IMR-90 (cell line): Measurements from ENCODE around the gene FAM53B. TPM values are rescaled to one million over a fixed set of nuclear protein-coding genes. Genes with fewer than 3 reads are reported as not detected.

Source experiments
- ATAC-seq: fragments of 200-7000 bp; cut with Tn5 transposase; 2 replicates; pipeline ENCODE4 v1.9.1; 2020; ENCODE audit warnings: low read depth, mild to moderate bottlenecking, moderate library complexity
- BruUV-seq: library from RNA; stranded (reverse); fragments of 400-500 nt; replicated peaks from 2 replicates; lab custom pipeline; 2021; lab: Mats Ljungman, UMichigan
- CTCF ChIA-PET: fragments of 300-600 bp; formaldehyde crosslinking; extraction: SDS; loops from one replicate; lab custom pipeline; 2021; ENCODE audit warnings: antibody characterized with exemption; lab: Yijun Ruan, JAX
- POLR2A ChIA-PET: fragments of 300-600 bp; sonication (Branson Sonifier 250); formaldehyde crosslinking; loops from one replicate; lab custom pipeline; 2022; ENCODE audit warnings: antibody characterized with exemption; ENCODE audit not compliant: unreplicated experiment; lab: Charles Lee
- DNase-seq: peaks from one replicate; pipeline ENCODE4 v3.0.0; 2013
- H2AFZ ChIP-seq: replicated peaks from 2 replicates; pipeline ENCODE3; 2013; ENCODE audit warnings: low read length, mild to moderate bottlenecking; ENCODE audit not compliant: poor library complexity
- H2AK5ac ChIP-seq: 2 replicates; pipeline ENCODE4 v1.6.1; 2013; ENCODE audit warnings: low read depth, low read length, inconsistent platforms
- H2AK9ac ChIP-seq: replicated peaks from 2 replicates; pipeline ENCODE3; 2013; ENCODE audit warnings: mild to moderate bottlenecking, low read depth, low read length, moderate library complexity; ENCODE audit not compliant: poor library complexity
- H2BK120ac ChIP-seq: 2 replicates; pipeline ENCODE4 v1.6.1; 2013; ENCODE audit warnings: low read depth, low read length, inconsistent platforms
- H2BK15ac ChIP-seq: 3 replicates; pipeline ENCODE4 v1.6.1; 2013; ENCODE audit warnings: low read depth, low read length, inconsistent platforms
- H2BK20ac ChIP-seq: 2 replicates; pipeline ENCODE4 v1.6.1; 2013; ENCODE audit warnings: low read depth, mild to moderate bottlenecking, inconsistent platforms, low read length, moderate library complexity
- H2BK5ac ChIP-seq: 2 replicates; pipeline ENCODE4 v1.6.1; 2013; ENCODE audit warnings: mild to moderate bottlenecking, low read depth, low read length, inconsistent platforms; ENCODE audit not compliant: poor library complexity, severe bottlenecking
- H3K14ac ChIP-seq: replicated peaks from 2 replicates; pipeline ENCODE4 v1.6.1; 2013; ENCODE audit warnings: low read depth, low read length, inconsistent platforms
- H3K18ac ChIP-seq: 2 replicates; pipeline ENCODE4 v1.6.1; 2013; ENCODE audit warnings: low read depth, low read length, control low read depth
- H3K23ac ChIP-seq: 2 replicates; pipeline ENCODE4 v1.6.1; 2013; ENCODE audit warnings: low read depth, low read length, inconsistent platforms
- H3K27ac ChIP-seq: 2 replicates; pipeline ENCODE4 v1.5.1; 2013; ENCODE audit warnings: mild to moderate bottlenecking, control low read depth, low read length; ENCODE audit not compliant: insufficient read depth
- H3K27me3 ChIP-seq: 2 replicates; pipeline ENCODE4 v1.6.1; 2013; ENCODE audit warnings: low read length; ENCODE audit not compliant: control insufficient read depth, insufficient read depth
- H3K36me3 ChIP-seq: 2 replicates; pipeline ENCODE4 v1.6.1; 2013; ENCODE audit warnings: low read length, mixed read lengths; ENCODE audit not compliant: control insufficient read depth, insufficient read depth
- H3K4ac ChIP-seq: 2 replicates; pipeline ENCODE4 v1.6.1; 2013; ENCODE audit warnings: low read depth, low read length, inconsistent platforms
- H3K4me1 ChIP-seq: 2 replicates; pipeline ENCODE4 v1.6.1; 2013; ENCODE audit warnings: low read length, mixed read lengths; ENCODE audit not compliant: control insufficient read depth, insufficient read depth
- H3K4me2 ChIP-seq: 2 replicates; pipeline ENCODE4 v1.6.1; 2013; ENCODE audit warnings: low read depth, mild to moderate bottlenecking, control low read depth, low read length, moderate library complexity
- H3K4me3 ChIP-seq: 2 replicates; pipeline ENCODE4 v1.5.1; 2013; ENCODE audit warnings: low read depth, mild to moderate bottlenecking, control low read depth, low read length, moderate library complexity; ENCODE audit not compliant: insufficient read depth
- H3K56ac ChIP-seq: 2 replicates; pipeline ENCODE4 v1.6.1; 2013; ENCODE audit warnings: low read length, inconsistent platforms; ENCODE audit not compliant: insufficient read depth; ENCODE audit errors: extremely low read depth
- H3K79me1 ChIP-seq, 2 experiments: 2 replicates each; pipeline ENCODE4 v1.6.1; 2013; ENCODE audit warnings: low read length in 2 of 2, inconsistent platforms in 1 of 2, low read depth in 1 of 2
- H3K9ac ChIP-seq: 2 replicates; pipeline ENCODE4 v1.6.1; 2013; ENCODE audit warnings: low read depth, low read length, control low read depth
- H3K9me1 ChIP-seq: 2 replicates; pipeline ENCODE4 v1.6.1; 2013; ENCODE audit warnings: low read length, inconsistent platforms; ENCODE audit not compliant: insufficient read depth
- H3K9me3 ChIP-seq: 2 replicates; pipeline ENCODE4 v1.6.1; 2013; ENCODE audit warnings: low read length; ENCODE audit not compliant: control insufficient read depth, insufficient read depth
- H4K20me1 ChIP-seq: 2 replicates; pipeline ENCODE4 v1.6.1; 2013; ENCODE audit warnings: low read length, inconsistent platforms; ENCODE audit not compliant: insufficient read depth
- H4K5ac ChIP-seq: 2 replicates; pipeline ENCODE4 v1.6.1; 2013; ENCODE audit warnings: mild to moderate bottlenecking, low read depth, low read length, control low read depth
- H4K8ac ChIP-seq, 2 experiments: 2 replicates each; pipeline ENCODE4 v1.6.1; 2013; ENCODE audit warnings: low read depth in 2 of 2, low read length in 2 of 2, control low read depth in 1 of 2, inconsistent platforms in 1 of 2
- H4K91ac ChIP-seq: 2 replicates; pipeline ENCODE4 v1.6.1; 2013; ENCODE audit warnings: low read depth, low read length, inconsistent platforms; ENCODE audit not compliant: insufficient read depth
- FOS ChIP-seq: fragments of 150-350 bp; IDR thresholded peaks from 2 replicates; pipeline ENCODE4 v1.6.1; 2016; ENCODE audit warnings: low read depth, low read length
- MAFK ChIP-seq: IDR thresholded peaks from 2 replicates; pipeline ENCODE4 v1.6.1; 2012; ENCODE audit warnings: low read depth, low read length, improper control_type of control experiment
- MXI1 ChIP-seq: IDR thresholded peaks from 2 replicates; pipeline ENCODE4 v1.6.1; 2012; ENCODE audit warnings: low read depth, mild to moderate bottlenecking, low read length, moderate library complexity, borderline replicate concordance
- RAD21 ChIP-seq: IDR thresholded peaks from 2 replicates; pipeline ENCODE4 v1.6.1; 2012; ENCODE audit warnings: low read length, improper control_type of control experiment
- RCOR1 ChIP-seq: IDR thresholded peaks from 2 replicates; pipeline ENCODE4 v1.6.1; 2012; ENCODE audit warnings: mild to moderate bottlenecking, low read length, improper control_type of control experiment; ENCODE audit not compliant: insufficient replicate concordance
- RFX5 ChIP-seq: IDR thresholded peaks from 2 replicates; pipeline ENCODE4 v1.8.0; 2012; ENCODE audit warnings: low read depth, mild to moderate bottlenecking, low read length, moderate library complexity
- SMC3 ChIP-seq: fragments of 150-350 bp; IDR thresholded peaks from 2 replicates; pipeline ENCODE4 v1.6.1; 2016; ENCODE audit warnings: low read depth, mild to moderate bottlenecking, antibody characterized with exemption, low read length, moderate library complexity
- USF2 ChIP-seq: fragments of 150-350 bp; IDR thresholded peaks from 2 replicates; pipeline ENCODE4 v1.6.1; 2017; ENCODE audit warnings: mild to moderate bottlenecking, antibody characterized with exemption, low read length, low read depth
- WGBS, 2 experiments: methylation state at CpG; one replicate each; pipeline versions ENCODE4 v1.1.5 to v1.1.7; 2013; ENCODE audit warnings: missing lambda C conversion rate in 2 of 2; ENCODE audit not compliant: insufficient read length in 1 of 2; ENCODE audit errors: extremely low coverage in 2 of 2; 5-methylcytosine and 5-hydroxymethylcytosine counted together
- dilution Hi-C: fragments of 300-500 bp; cut with HindIII; formaldehyde crosslinking; loops from one replicate; pipeline ENCODE4 v1.14.3; 2018; ENCODE audit warnings: low sequenced_read_pairs; ENCODE audit not compliant: unreplicated experiment
- in situ Hi-C: fragments of 300-500 bp; cut with MboI; formaldehyde crosslinking; loops from 3 replicates; pipeline ENCODE4 v1.14.3; 2019; ENCODE audit warnings: low sequenced_read_pairs, inconsistent platforms, mixed read lengths
- intact Hi-C: fragments of 100-400 bp; cut with micrococcal nuclease; formaldehyde crosslinking; loops from 2 replicates; pipeline ENCODE4 v1.10.0; 2022
- polyA plus RNA-seq, 3 experiments: library from polyadenylated mRNA; depleted of rRNA; stranded (reverse); fragments of >200 nt; gene quantifications; 2 replicates each; pipeline ENCODE4 v1.2.3, GENCODE V29; 2012; ENCODE audit warnings: low replicate concordance in 1 of 3
- total RNA-seq: library from RNA; depleted of rRNA; stranded (reverse); fragments of >200 nt; gene quantifications from 2 replicates; pipeline ENCODE4 v1.2.3, GENCODE V29; 2012

The FAM53B gene
- total and polyA plus RNA-seq, 2 of the 4 experiments (the other 2 are of a cell fraction) = 3.8 to 5.7 TPM

- Histone ChIP-seq H2BK120ac (no peak overlapping the region), H3K9me3 (no peaks in the 10 kb centered on the region), H4K20me1 (no peaks in the 10 kb centered on the region), H3K18ac (no peak overlapping the region), H3K36me3 (no peaks in the 10 kb centered on the region), H2BK15ac (no peak overlapping the region), H2BK20ac (no peak overlapping the region), H2AK9ac (no peak overlapping the region), H3K14ac (no peak overlapping the region), H2BK5ac (no peak overlapping the region), H3K27me3 (peaks cover 4% of the 10 kb centered on the region; the same call in 1 of the 2 replicates), H2AFZ (no peak overlapping the region), H4K91ac (no peak overlapping the region), H4K8ac (no peak overlapping the region), H3K4me2 (no peak overlapping the region), H3K4ac (no peak overlapping the region), H2AK5ac (no peak overlapping the region), H3K4me3 (no peak overlapping the region), H3K79me1 (no peaks in the 10 kb centered on the region), H3K27ac (no peak overlapping the region), H3K9me1 (no peaks in the 10 kb centered on the region), H4K5ac (no peak overlapping the region), H3K23ac (no peak overlapping the region), H3K4me1 (no peaks in the 10 kb centered on the region), H3K56ac (no peak overlapping the region), H3K9ac (no peak overlapping the region)
- BruUV-seq = no TSS peak
- DNase-seq = no peak
- 62% methylated on average over 5 of the region's 18 CpGs; no CpG with 5 or more reads in 1 of the 2 experiments for WGBS, 2 experiments
- no peak for ATAC-seq
- TF ChIP-seq FOS (no peak), USF2 (no peak), MAFK (no peak), SMC3 (no peak), MXI1 (no peak), RAD21 (no peak), RFX5 (no peak), RCOR1 (no peak)
- dilution Hi-C loops = no loop called here
- POLR2A ChIA-PET = no interaction called here
- intact Hi-C loops = loop anchor here (2.0 kb wide), 1 partner anchor 59 kb away; no protein-coding TSS in a partner anchor
- CTCF ChIA-PET = no interaction called here
- in situ Hi-C loops = no loop called here
These were observed 140.6 kb downstream of the FAM53B start for GRCh38 chr10:124603376-124604213.
